ENCODE data around the gene DCST1. TPM values are rescaled to one million over a fixed set of nuclear protein-coding genes. Genes with fewer than 3 reads are reported as not detected.

DCST1 gene
- total RNA-seq, 1 experiment from 2014 or later: not detected

- Histone ChIP-seq H3K27ac (ENCODE audit: low read length) (peak overlapping the region; percentile 88), H3K36me3 (ENCODE audit: insufficient read depth, low read length) (no peaks in the 10 kb centered on the region), H3K27me3 (ENCODE audit: low read length) (no peaks in the 10 kb centered on the region), H3K9me2 (replicated peaks; ENCODE audit: insufficient read depth, low read length) (no peaks in the 10 kb centered on the region), H3K9me3 (ENCODE audit: low read length) (no peaks in the 10 kb centered on the region), H2AFZ (ENCODE audit: low read length) (peak overlapping the region; percentile 45; the same call in 1 of the 2 replicates), H3K4me1 (ENCODE audit: low read length) (peaks cover 52% of the 10 kb centered on the region), H3K4me2 (ENCODE audit: low read depth, low read length, poor library complexity, severe bottlenecking) (peak overlapping the region; percentile 96), H4K20me1 (ENCODE audit: insufficient read depth, low read depth, low read length) (no peaks in the 10 kb centered on the region), H3K79me2 (ENCODE audit: low read length) (peaks cover 19% of the 10 kb centered on the region), H3K9ac (ENCODE audit: low read length) (peak overlapping the region; percentile 88), H3K4me3 (ENCODE audit: low read length) (peak overlapping the region; percentile 70)
- peak; percentile 84 for DNase-seq
Measured at GRCh38 chr1:154999571-155000410, 33.8 kb upstream of the DCST1 start.

- Histone ChIP-seq H3K9me3 (ENCODE audit: low read length) (no peaks in the 10 kb centered on the region), H3K9me2 (replicated peaks; ENCODE audit: insufficient read depth, low read length) (no peaks in the 10 kb centered on the region), H3K27me3 (ENCODE audit: low read length) (no peaks in the 10 kb centered on the region), H3K4me2 (ENCODE audit: low read depth, low read length, poor library complexity, severe bottlenecking) (peak overlapping the region; percentile 96), H3K79me2 (ENCODE audit: low read length) (peaks cover 20% of the 10 kb centered on the region), H3K4me1 (ENCODE audit: low read length) (peaks cover 56% of the 10 kb centered on the region), H3K4me3 (ENCODE audit: low read length) (peak overlapping the region; percentile 70), H3K27ac (ENCODE audit: low read length) (peak overlapping the region; percentile 88), H3K9ac (ENCODE audit: low read length) (peak overlapping the region; percentile 88), H4K20me1 (ENCODE audit: insufficient read depth, low read depth, low read length) (no peaks in the 10 kb centered on the region), H2AFZ (ENCODE audit: low read length) (peak overlapping the region; percentile 45; the same call in 1 of the 2 replicates), H3K36me3 (ENCODE audit: insufficient read depth, low read length) (no peaks in the 10 kb centered on the region)
- DNase-seq: peak; percentile 75
Measured at GRCh38 chr1:155000411-155000725, 33.3 kb upstream of the DCST1 start.

- 0 out of 2 replicates have a peak overlapping the region, but pooled peaks have one; percentile 8 for H2AFZ ChIP-seq (ENCODE audit: low read length)
- no peaks in the 10 kb centered on the region for H3K36me3 ChIP-seq (ENCODE audit: insufficient read depth, low read length)
- DNase-seq: peak; percentile 94
- H3K79me2 ChIP-seq (ENCODE audit: low read length): peaks cover 22% of the 10 kb centered on the region
- H3K4me3 ChIP-seq (ENCODE audit: low read length): peak overlapping the region; percentile 70
- peak overlapping the region; percentile 88 for H3K9ac ChIP-seq (ENCODE audit: low read length)
- H4K20me1 ChIP-seq (ENCODE audit: insufficient read depth, low read depth, low read length): no peaks in the 10 kb centered on the region
- peak overlapping the region; percentile 96 for H3K4me2 ChIP-seq (ENCODE audit: low read depth, low read length, poor library complexity, severe bottlenecking)
- H3K27ac ChIP-seq (ENCODE audit: low read length): peak overlapping the region; percentile 88
- H3K4me1 ChIP-seq (ENCODE audit: low read length): peaks cover 59% of the 10 kb centered on the region
- no peaks in the 10 kb centered on the region for H3K9me3 ChIP-seq (ENCODE audit: low read length)
- no peaks in the 10 kb centered on the region for H3K9me2 ChIP-seq (replicated peaks; ENCODE audit: insufficient read depth, low read length)
- no peaks in the 10 kb centered on the region for H3K27me3 ChIP-seq (ENCODE audit: low read length)
Measured at GRCh38 chr1:155000726-155001424, 32.7 kb upstream of the DCST1 start.

- Histone ChIP-seq H3K4me3 (ENCODE audit: low read length) (peak overlapping the region; percentile 70), H3K9me3 (ENCODE audit: low read length) (no peaks in the 10 kb centered on the region), H3K9ac (ENCODE audit: low read length) (peak overlapping the region; percentile 88), H3K27ac (ENCODE audit: low read length) (peak overlapping the region; percentile 88), H2AFZ (ENCODE audit: low read length) (0 out of 2 replicates have a peak overlapping the region, but pooled peaks have one; percentile 8), H3K36me3 (ENCODE audit: insufficient read depth, low read length) (no peaks in the 10 kb centered on the region), H3K4me1 (ENCODE audit: low read length) (peaks cover 59% of the 10 kb centered on the region), H3K27me3 (ENCODE audit: low read length) (no peaks in the 10 kb centered on the region), H3K9me2 (replicated peaks; ENCODE audit: insufficient read depth, low read length) (no peaks in the 10 kb centered on the region), H3K4me2 (ENCODE audit: low read depth, low read length, poor library complexity, severe bottlenecking) (peak overlapping the region; percentile 96), H3K79me2 (ENCODE audit: low read length) (peaks cover 22% of the 10 kb centered on the region), H4K20me1 (ENCODE audit: insufficient read depth, low read depth, low read length) (no peaks in the 10 kb centered on the region)
- no peak for DNase-seq
Measured at GRCh38 chr1:155001425-155001674, 32.3 kb upstream of the DCST1 start.

- H3K9me2 ChIP-seq (replicated peaks; ENCODE audit: insufficient read depth, low read length): no peaks in the 10 kb centered on the region
- 0 out of 2 replicates have a peak overlapping the region, but pooled peaks have one; percentile 8 for H2AFZ ChIP-seq (ENCODE audit: low read length)
- H4K20me1 ChIP-seq (ENCODE audit: insufficient read depth, low read depth, low read length): no peaks in the 10 kb centered on the region
- H3K9ac ChIP-seq (ENCODE audit: low read length): peak overlapping the region; percentile 88
- H3K9me3 ChIP-seq (ENCODE audit: low read length): no peaks in the 10 kb centered on the region
- no peaks in the 10 kb centered on the region for H3K36me3 ChIP-seq (ENCODE audit: insufficient read depth, low read length)
- DNase-seq: peak; percentile 99
- H3K27ac ChIP-seq (ENCODE audit: low read length): peak overlapping the region; percentile 88
- peak overlapping the region; percentile 96 for H3K4me2 ChIP-seq (ENCODE audit: low read depth, low read length, poor library complexity, severe bottlenecking)
- H3K79me2 ChIP-seq (ENCODE audit: low read length): peaks cover 22% of the 10 kb centered on the region
- H3K4me1 ChIP-seq (ENCODE audit: low read length): peaks cover 65% of the 10 kb centered on the region
- H3K4me3 ChIP-seq (ENCODE audit: low read length): peak overlapping the region; percentile 70
- no peaks in the 10 kb centered on the region for H3K27me3 ChIP-seq (ENCODE audit: low read length)
Measured at GRCh38 chr1:155001675-155002463, 31.8 kb upstream of the DCST1 start.

GRCh38 chr1:155002464-155003226 lies 31.0 kb upstream of the DCST1 start, which contains the start of gene ZBTB7B:
TSS of gene ZBTB7B (plus strand) at chr1:155002802. CDS start at chr1:155014661, 11,859 bp downstream.
- H3K36me3 ChIP-seq (ENCODE audit: insufficient read depth, low read length): no peaks in the 10 kb centered on the region
- H3K27me3 ChIP-seq (ENCODE audit: low read length): no peaks in the 10 kb centered on the region
- H3K9me3 ChIP-seq (ENCODE audit: low read length): no peaks in the 10 kb centered on the region
- H3K27ac ChIP-seq (ENCODE audit: low read length): peak within 1 kb of the TSS; percentile 96
- peaks cover 28% of the 10 kb centered on the region for H3K79me2 ChIP-seq (ENCODE audit: low read length)
- H3K9ac ChIP-seq (ENCODE audit: low read length): peak within 1 kb of the TSS; percentile 93
- peak within 1 kb of the TSS; percentile 97 for H3K4me2 ChIP-seq (ENCODE audit: low read depth, low read length, poor library complexity, severe bottlenecking)
- H3K4me1 ChIP-seq (ENCODE audit: low read length): peaks cover 68% of the 10 kb centered on the region
- peak within 1 kb of the TSS; percentile 87 for H3K4me3 ChIP-seq (ENCODE audit: low read length)
- no peak within 1 kb of the TSS for H2AFZ ChIP-seq (ENCODE audit: low read length)
- no peaks in the 10 kb centered on the region for H3K9me2 ChIP-seq (replicated peaks; ENCODE audit: insufficient read depth, low read length)
- DNase-seq: peak; percentile 66
- no peaks in the 10 kb centered on the region for H4K20me1 ChIP-seq (ENCODE audit: insufficient read depth, low read depth, low read length)

- Histone ChIP-seq H4K20me1 (ENCODE audit: insufficient read depth, low read depth, low read length) (no peaks in the 10 kb centered on the region), H3K36me3 (ENCODE audit: insufficient read depth, low read length) (no peaks in the 10 kb centered on the region), H3K27me3 (ENCODE audit: low read length) (no peaks in the 10 kb centered on the region), H3K9me2 (replicated peaks; ENCODE audit: insufficient read depth, low read length) (no peaks in the 10 kb centered on the region), H3K9ac (ENCODE audit: low read length) (peak overlapping the region; percentile 93), H2AFZ (ENCODE audit: low read length) (no peak overlapping the region), H3K9me3 (ENCODE audit: low read length) (no peaks in the 10 kb centered on the region), H3K4me3 (ENCODE audit: low read length) (peak overlapping the region; percentile 87), H3K4me2 (ENCODE audit: low read depth, low read length, poor library complexity, severe bottlenecking) (peak overlapping the region; percentile 97), H3K4me1 (ENCODE audit: low read length) (peaks cover 69% of the 10 kb centered on the region), H3K27ac (ENCODE audit: low read length) (peak overlapping the region; percentile 96), H3K79me2 (ENCODE audit: low read length) (peaks cover 31% of the 10 kb centered on the region)
- DNase-seq: peak; percentile 69
Measured at GRCh38 chr1:155003227-155003765, 30.3 kb upstream of the DCST1 start.

Data from Karpas-422 (cell line).